ENCODE data around the gene OSM.
"Not testable (repeated sequence)": the region's sequence is repeated elsewhere in the genome, so short reads cannot be mapped to it uniquely, and the experiment has no call there.

OSM gene

DNA sequence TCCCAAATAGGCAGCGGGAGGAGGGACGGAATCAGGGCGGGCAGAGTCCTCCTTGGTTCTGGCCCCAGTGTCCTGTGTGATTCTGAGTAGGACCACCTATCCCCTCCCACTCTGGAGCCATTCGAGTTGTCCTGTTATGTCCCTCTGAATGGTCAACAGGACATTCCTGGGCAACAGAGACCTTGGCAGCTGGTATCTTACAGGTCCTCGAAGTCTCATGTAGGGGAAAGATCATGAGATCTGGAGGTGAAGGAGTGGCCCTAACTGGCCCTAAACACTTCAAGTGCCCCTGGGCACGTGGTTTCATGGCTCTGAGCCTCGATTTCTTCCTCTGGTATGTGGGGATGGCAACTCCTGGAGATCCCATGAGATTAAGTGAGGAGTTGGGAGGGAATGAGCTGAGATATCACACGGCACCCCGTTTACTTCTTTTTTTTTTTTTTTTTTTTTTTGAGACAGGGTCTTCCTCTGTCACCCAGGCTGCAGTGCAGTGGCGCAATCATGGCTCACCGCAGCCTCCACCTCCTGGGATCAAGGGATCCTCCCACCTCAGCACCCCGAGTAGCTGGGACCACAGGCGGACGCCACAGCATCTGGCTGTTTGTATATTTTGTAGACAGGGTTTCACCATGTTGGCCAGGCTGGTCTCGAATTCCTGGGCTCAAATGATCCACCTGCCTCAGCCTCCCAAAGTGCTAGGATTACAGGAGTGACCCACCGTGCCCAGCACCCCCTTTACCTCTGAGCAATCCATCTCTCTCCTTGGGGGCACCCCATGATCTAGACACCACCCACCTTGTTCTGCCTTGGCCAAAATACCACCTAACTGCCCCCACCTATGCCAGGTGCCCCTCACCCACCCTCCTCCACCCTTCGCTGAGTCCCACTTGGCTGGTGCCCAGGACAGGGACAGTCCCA is 26.9 kb downstream of the OSM start:
- DNase-seq (ENCODE audit: low read depth): no peak
- no peak overlapping the region for H3K4me3 ChIP-seq (ENCODE audit: control insufficient read depth, low read depth, low read length)
- TF ChIP-seq, protein P1, sequence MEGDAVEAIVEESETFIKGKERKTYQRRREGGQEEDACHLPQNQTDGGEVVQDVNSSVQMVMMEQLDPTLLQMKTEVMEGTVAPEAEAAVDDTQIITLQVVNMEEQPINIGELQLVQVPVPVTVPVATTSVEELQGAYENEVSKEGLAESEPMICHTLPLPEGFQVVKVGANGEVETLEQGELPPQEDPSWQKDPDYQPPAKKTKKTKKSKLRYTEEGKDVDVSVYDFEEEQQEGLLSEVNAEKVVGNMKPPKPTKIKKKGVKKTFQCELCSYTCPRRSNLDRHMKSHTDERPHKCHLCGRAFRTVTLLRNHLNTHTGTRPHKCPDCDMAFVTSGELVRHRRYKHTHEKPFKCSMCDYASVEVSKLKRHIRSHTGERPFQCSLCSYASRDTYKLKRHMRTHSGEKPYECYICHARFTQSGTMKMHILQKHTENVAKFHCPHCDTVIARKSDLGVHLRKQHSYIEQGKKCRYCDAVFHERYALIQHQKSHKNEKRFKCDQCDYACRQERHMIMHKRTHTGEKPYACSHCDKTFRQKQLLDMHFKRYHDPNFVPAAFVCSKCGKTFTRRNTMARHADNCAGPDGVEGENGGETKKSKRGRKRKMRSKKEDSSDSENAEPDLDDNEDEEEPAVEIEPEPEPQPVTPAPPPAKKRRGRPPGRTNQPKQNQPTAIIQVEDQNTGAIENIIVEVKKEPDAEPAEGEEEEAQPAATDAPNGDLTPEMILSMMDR (conservative IDR thresholded peaks at IDR 0.05; ENCODE audit: control insufficient read depth, insufficient read depth, low read depth, low read length): no peak

DNA sequence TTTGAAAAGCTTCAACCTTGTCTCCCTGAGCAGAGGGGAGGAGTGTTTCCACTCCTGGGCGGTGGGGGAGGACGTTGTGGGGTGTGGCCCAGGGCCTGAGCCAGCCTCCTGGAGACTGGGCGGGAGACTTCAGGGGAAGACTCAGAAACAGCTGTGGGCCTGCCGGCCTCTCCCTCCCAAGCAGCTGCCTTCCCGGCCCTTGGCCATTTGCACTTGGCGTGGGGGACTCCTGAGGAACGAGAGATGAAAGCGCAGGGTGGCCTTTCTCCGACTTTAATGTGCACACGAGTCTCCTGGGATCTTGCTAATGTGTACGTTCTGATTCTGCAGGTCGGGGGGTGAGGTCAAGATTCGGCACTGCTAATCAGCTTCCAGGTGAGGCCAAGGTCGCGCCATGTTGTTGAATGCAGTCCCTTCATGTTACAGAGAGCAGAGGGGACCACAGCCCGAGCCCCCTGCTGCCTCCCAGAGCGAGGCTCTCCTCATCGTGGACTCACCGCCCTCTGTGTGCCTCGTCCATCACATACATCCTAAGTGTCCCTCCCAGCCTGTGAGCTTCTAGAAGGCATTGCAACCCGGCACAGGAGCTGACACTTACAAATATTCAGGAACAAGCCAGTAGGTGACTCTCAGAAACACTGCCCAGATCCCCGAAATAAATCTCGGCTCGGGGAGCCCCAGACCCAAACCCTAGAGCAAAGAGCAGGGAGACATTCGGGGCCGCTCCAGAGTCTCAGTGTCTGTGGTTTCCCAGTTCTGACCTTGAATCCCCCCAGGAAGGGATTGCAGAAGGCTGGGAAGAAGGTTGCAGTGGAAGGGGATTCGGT is 27.8 kb downstream of the OSM start:
- H3K4me3 ChIP-seq (ENCODE audit: control insufficient read depth, low read depth, low read length): no peak overlapping the region
- DNase-seq (ENCODE audit: low read depth): peak; percentile 41
- TF ChIP-seq, protein P1 (conservative IDR thresholded peaks at IDR 0.05; ENCODE audit: control insufficient read depth, insufficient read depth, low read depth, low read length): no peak

DNA sequence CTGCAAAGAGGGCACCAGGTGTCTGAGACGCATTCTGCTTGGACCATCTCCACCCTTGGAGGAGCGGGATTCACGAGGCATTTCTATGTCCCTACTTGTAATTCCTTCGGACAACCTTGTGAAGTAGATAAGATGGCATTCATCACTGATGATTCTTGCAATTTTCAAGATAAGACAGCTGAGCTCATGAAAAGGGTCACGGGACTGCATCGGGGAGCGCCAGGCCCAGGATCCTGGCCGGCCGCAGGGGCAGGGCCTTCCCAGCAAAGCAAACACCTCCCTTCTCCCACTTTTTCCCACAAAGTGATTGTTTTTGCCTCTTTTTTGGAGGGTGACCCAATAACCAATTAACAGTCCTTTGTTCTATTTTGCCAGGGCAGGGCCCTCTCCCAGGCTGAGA is 28.5 kb downstream of the OSM start:
- TF ChIP-seq, protein P1 (conservative IDR thresholded peaks at IDR 0.05; ENCODE audit: control insufficient read depth, insufficient read depth, low read depth, low read length): no peak
- H3K4me3 ChIP-seq (ENCODE audit: control insufficient read depth, low read depth, low read length): no peak overlapping the region
- no peak for DNase-seq (ENCODE audit: low read depth)

DNA sequence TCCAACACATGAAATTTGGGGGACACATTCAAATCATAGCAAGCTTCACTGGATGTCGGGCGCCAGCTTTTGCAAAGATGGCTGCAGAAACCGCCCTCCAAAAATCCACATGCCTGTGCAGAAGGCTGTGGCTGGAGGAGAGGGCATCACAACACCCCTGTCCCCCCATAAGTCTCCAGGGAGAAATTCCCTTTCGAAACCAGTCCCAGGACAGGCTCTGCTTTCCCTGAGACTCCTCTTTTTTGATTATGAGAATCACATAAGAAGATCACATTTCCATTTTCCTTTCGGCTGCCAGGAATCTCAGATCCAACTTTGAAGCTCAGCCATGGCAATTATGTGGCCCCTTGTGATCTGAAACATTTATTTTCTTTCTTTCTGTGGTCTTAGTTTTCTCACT is 29.8 kb downstream of the OSM start:
- no peak overlapping the region for H3K4me3 ChIP-seq (ENCODE audit: control insufficient read depth, low read depth, low read length)
- TF ChIP-seq, protein P1 (conservative IDR thresholded peaks at IDR 0.05; ENCODE audit: control insufficient read depth, insufficient read depth, low read depth, low read length): no peak
- no peak for DNase-seq (ENCODE audit: low read depth)

DNA sequence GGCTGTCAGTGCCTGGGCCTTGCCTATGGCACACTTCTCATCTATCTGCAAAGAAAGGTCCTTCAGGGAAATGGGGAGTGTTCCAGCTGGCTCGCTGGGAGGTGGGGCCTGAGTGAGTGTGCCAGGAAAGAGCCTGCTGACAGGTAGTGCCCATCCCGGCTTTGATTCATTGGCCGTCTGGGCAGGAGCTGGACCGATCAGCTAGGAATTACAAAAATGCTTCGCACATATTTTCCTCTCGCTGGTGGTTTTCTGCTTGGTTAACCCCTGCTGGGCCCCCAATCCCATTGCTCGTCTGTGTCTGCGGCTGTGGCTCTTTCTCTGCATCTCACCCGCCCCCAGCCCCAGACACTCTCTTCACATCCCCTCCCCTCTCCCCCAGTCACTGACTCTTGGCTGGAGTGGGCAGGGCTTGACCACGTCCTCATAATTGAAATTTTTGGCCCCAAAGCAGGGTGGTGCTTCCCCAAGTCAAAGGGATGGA is 30.9 kb downstream of the OSM start:
- no peak for DNase-seq (ENCODE audit: low read depth)
- TF ChIP-seq, protein P1 (conservative IDR thresholded peaks at IDR 0.05; ENCODE audit: control insufficient read depth, insufficient read depth, low read depth, low read length): no peak
- H3K4me3 ChIP-seq (ENCODE audit: control insufficient read depth, low read depth, low read length): no peak overlapping the region

DNA sequence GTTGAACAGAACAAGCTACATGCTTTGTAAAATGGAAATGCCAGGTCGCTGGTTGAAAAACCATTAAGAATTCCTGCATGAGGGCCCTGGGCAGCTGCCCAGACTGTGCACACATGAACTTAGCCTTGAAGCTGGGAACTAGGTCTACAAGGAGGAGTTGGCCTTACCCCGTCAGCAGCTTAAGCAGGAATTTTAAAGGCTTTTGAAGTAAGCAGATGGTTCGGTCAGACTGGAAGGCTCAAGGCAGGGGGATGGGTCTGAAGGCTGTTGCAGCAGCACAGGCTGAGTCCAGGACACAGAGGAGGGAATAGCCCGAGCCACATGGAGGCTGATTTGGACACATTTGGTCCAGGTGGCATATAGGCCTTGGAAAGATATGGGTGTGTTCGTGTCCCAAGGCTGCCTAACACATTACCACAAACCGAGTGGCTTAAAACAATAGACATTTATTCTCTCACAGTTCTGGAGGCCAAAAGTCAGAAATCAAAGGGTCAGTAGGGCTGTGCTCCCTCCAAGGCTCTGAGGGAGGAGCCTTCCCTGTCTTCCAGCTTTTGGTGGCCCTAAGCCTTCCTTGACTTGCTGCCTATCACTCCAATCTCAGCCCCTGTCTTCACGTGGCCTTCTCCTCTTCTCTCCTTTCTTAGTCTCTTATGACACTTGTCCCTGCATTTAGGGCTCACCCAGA is 31.7 kb downstream of the OSM start:
- TF ChIP-seq, protein P1 (conservative IDR thresholded peaks at IDR 0.05; ENCODE audit: control insufficient read depth, insufficient read depth, low read depth, low read length): no peak
- H3K4me3 ChIP-seq (ENCODE audit: control insufficient read depth, low read depth, low read length): no peak overlapping the region
- no peak for DNase-seq (ENCODE audit: low read depth)

DNA sequence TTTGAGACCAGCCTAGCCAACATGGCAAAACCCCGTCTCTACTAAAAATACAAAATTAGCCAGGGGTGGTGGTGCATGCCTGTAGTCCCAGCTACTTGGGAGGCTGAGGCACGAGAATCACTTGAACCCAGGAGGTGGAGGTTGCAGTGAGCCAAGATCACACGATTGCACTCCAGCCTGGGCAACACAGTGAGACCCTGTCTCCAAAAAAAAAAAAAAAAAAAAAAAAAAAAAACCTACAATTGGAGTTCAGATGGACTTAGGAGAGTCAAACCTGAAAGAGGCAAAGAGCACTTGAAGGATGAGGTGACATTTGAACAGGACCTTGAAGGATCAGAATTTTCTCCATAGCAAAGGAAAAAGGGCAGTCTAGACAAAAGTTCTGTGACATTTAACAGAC is 32.3 kb downstream of the OSM start:
- not testable (repeated sequence) for H3K4me3 ChIP-seq (ENCODE audit: control insufficient read depth, low read depth, low read length); DNase-seq (ENCODE audit: low read depth)

Measured in fibroblast of mammary gland (primary cell).